Neural cell (in vitro differentiated cells): Measurements from ENCODE around the gene CCNH. TPM values are rescaled to one million over a fixed set of nuclear protein-coding genes. Genes with fewer than 3 reads are reported as not detected.

Source experiments
- H2AFZ ChIP-seq: fragments of 200-600, 300-800 bp; sonication (generic), shearing (Covaris generic); 2 replicates; pipeline ENCODE4 v1.6.0; 2014; ENCODE audit warnings: low read depth, mild to moderate bottlenecking, antibody characterized with exemption, low read length, moderate library complexity
- H3F3A ChIP-seq: fragments of 200-600 bp; shearing (Covaris generic); 2 replicates; pipeline ENCODE4 v1.6.1; 2016; ENCODE audit warnings: mild to moderate bottlenecking, moderate library complexity, mixed read lengths, antibody characterized with exemption, low read length; ENCODE audit not compliant: insufficient read depth, poor library complexity, severe bottlenecking
- H3K27ac ChIP-seq: fragments of 200-600, 300-800 bp; sonication (generic), shearing (Covaris generic); 2 replicates; pipeline ENCODE4 v1.5.1; 2014; ENCODE audit warnings: mild to moderate bottlenecking, low read length, moderate library complexity
- H3K27me3 ChIP-seq: fragments of 300-800, 200-600 bp; sonication (generic), shearing (Covaris generic); 2 replicates; pipeline ENCODE4 v1.6.0; 2014; ENCODE audit warnings: mild to moderate bottlenecking, low read depth, low read length, moderate library complexity; ENCODE audit not compliant: insufficient read depth
- H3K36me3 ChIP-seq: fragments of 300-800, 200-600 bp; sonication (generic), shearing (Covaris generic); 2 replicates; pipeline ENCODE4 v1.5.1; 2014; ENCODE audit warnings: mild to moderate bottlenecking, antibody characterized with exemption, low read length, moderate library complexity; ENCODE audit not compliant: insufficient read depth
- H3K4me2 ChIP-seq: fragments of 300-800, 200-600 bp; sonication (generic), shearing (Covaris generic); 2 replicates; pipeline ENCODE4 v1.6.0; 2014; ENCODE audit warnings: mild to moderate bottlenecking, low read length
- H3K4me3 ChIP-seq: fragments of 300-800, 200-600 bp; sonication (generic), shearing (Covaris generic); 2 replicates; pipeline ENCODE4 v1.5.1; 2014; ENCODE audit warnings: mild to moderate bottlenecking, low read length, moderate library complexity
- H3K79me2 ChIP-seq: fragments of 200-600 bp; shearing (Covaris generic); replicated peaks from 2 replicates; pipeline ENCODE4 v1.6.0; 2014; ENCODE audit warnings: mild to moderate bottlenecking, low read length, moderate library complexity; ENCODE audit not compliant: insufficient read depth
- H3K9ac ChIP-seq: fragments of 300-800, 200-600 bp; sonication (generic), shearing (Covaris generic); 2 replicates; pipeline ENCODE4 v1.6.1; 2016; ENCODE audit warnings: mild to moderate bottlenecking, low read length, mixed read lengths
- H3K9me2 ChIP-seq: fragments of 200-600 bp; shearing (Covaris generic); 2 replicates; pipeline ENCODE4 v1.6.1; 2016; ENCODE audit warnings: mild to moderate bottlenecking, low read length, mixed read lengths; ENCODE audit not compliant: insufficient read depth
- H3K9me3 ChIP-seq: fragments of 200-600, 300-800 bp; sonication (generic), shearing (Covaris generic); 2 replicates; pipeline ENCODE4 v1.6.1; 2016; ENCODE audit warnings: mild to moderate bottlenecking, mixed run types, low read length, moderate library complexity, mixed read lengths
- H4K20me1 ChIP-seq: fragments of 200-600 bp; shearing (Covaris generic); 2 replicates; pipeline ENCODE4 v1.6.1; 2016; ENCODE audit warnings: mild to moderate bottlenecking, mixed run types; ENCODE audit not compliant: insufficient read depth
- CTCF ChIP-seq: fragments of 450-650 bp; IDR thresholded peaks from 2 replicates; pipeline ENCODE4 v1.5.1; 2014; ENCODE audit warnings: antibody characterized with exemption, mild to moderate bottlenecking, moderate library complexity; ENCODE audit not compliant: poor library complexity, severe bottlenecking
- EP300 ChIP-seq: fragments of 450-650 bp; conservative IDR thresholded peaks from 2 replicates; pipeline ENCODE4 v1.6.1; 2014; ENCODE audit warnings: antibody characterized with exemption, mild to moderate bottlenecking, moderate library complexity; ENCODE audit not compliant: poor library complexity, severe bottlenecking
- EZH2 ChIP-seq: fragments of 200-600, 300-800 bp; shearing (Covaris generic), sonication (generic); IDR thresholded peaks from 2 replicates; pipeline ENCODE4 v1.6.1; 2014; ENCODE audit warnings: antibody characterized with exemption, low read length, borderline replicate concordance, mild to moderate bottlenecking; ENCODE audit not compliant: insufficient read depth, poor library complexity, severe bottlenecking
- MXI1 ChIP-seq: fragments of 450-650 bp; conservative IDR thresholded peaks from 2 replicates; pipeline ENCODE4 v1.6.1; 2014; ENCODE audit warnings: antibody characterized with exemption, mild to moderate bottlenecking; ENCODE audit not compliant: poor library complexity, severe bottlenecking
- POLR2AphosphoS5 ChIP-seq: IDR thresholded peaks from 2 replicates; pipeline ENCODE4 v1.6.1; 2012
- RAD21 ChIP-seq: fragments of 450-650 bp; conservative IDR thresholded peaks from 2 replicates; pipeline ENCODE4 v1.6.1; 2014; ENCODE audit warnings: antibody characterized with exemption, mild to moderate bottlenecking, moderate library complexity
- REST ChIP-seq: IDR thresholded peaks from 2 replicates; pipeline ENCODE4 v1.6.1; 2012; ENCODE audit warnings: borderline replicate concordance
- SMC3 ChIP-seq: fragments of 450-650 bp; conservative IDR thresholded peaks from 2 replicates; pipeline ENCODE4 v1.6.1; 2014; ENCODE audit warnings: antibody characterized with exemption, mild to moderate bottlenecking, moderate library complexity; ENCODE audit not compliant: poor library complexity
- TAF1 ChIP-seq: IDR thresholded peaks from 2 replicates; pipeline ENCODE4 v1.6.1; 2012; ENCODE audit warnings: low read depth
- polyA plus RNA-seq: library from polyadenylated mRNA; depleted of rRNA; stranded (reverse); fragments of >200 nt; gene quantifications from 2 replicates; pipeline ENCODE4 v1.2.3, GENCODE V29; 2014

Gene CCNH
- polyA plus RNA-seq, 1 donor from 2014 or later = 127 TPM

GRCh38 chr5:87385802-87386201 is 26.9 kb downstream of the CCNH start:
- Histone ChIP-seq H3K4me2 (no peak overlapping the region), H3K27ac (no peak overlapping the region), H3K36me3 (peaks cover 4% of the 10 kb centered on the region), H3K27me3 (no peaks in the 10 kb centered on the region), H3K79me2 (no peaks in the 10 kb centered on the region), H4K20me1 (no peaks in the 10 kb centered on the region), H2AFZ (no peak overlapping the region), H3K9me3 (no peaks in the 10 kb centered on the region), H3K4me3 (no peak overlapping the region), H3K9ac (no peak overlapping the region), H3K9me2 (no peaks in the 10 kb centered on the region), H3F3A (no peaks in the 10 kb centered on the region)
- TF ChIP-seq SMC3 = no peak
- TF ChIP-seq TAF1 = no peak
- no peak for TF ChIP-seq RAD21
- no peak for TF ChIP-seq CTCF
- TF ChIP-seq EZH2 = no peak
- TF ChIP-seq REST = no peak
- no peak for TF ChIP-seq MXI1
- TF ChIP-seq EP300 = no peak
- no peak for TF ChIP-seq POLR2AphosphoS5

GRCh38 chr5:87383216-87383615 is 29.5 kb downstream of the CCNH start:
- Histone ChIP-seq H2AFZ (no peak overlapping the region), H3K9ac (no peak overlapping the region), H3K36me3 (peaks cover 3% of the 10 kb centered on the region)

More at GRCh38 chr5:87383216-87383615, 29.5 kb downstream of the CCNH start:
- Histone ChIP-seq H3K27ac (no peak overlapping the region), H3K79me2 (no peaks in the 10 kb centered on the region), H3K27me3 (no peaks in the 10 kb centered on the region), H3K4me3 (no peak overlapping the region), H3K4me2 (no peak overlapping the region), H4K20me1 (no peaks in the 10 kb centered on the region), H3K9me3 (no peaks in the 10 kb centered on the region), H3F3A (no peaks in the 10 kb centered on the region), H3K9me2 (no peaks in the 10 kb centered on the region)
- TF ChIP-seq REST (no peak), CTCF (no peak), SMC3 (no peak), MXI1 (no peak), RAD21 (no peak), TAF1 (no peak), POLR2AphosphoS5 (no peak), EZH2 (no peak), EP300 (no peak)
